ENCODE data around the gene LYZL1.
"Not testable (repeated sequence)": the region's sequence is repeated elsewhere in the genome, so short reads cannot be mapped to it uniquely, and the experiment has no call there.

DNA sequence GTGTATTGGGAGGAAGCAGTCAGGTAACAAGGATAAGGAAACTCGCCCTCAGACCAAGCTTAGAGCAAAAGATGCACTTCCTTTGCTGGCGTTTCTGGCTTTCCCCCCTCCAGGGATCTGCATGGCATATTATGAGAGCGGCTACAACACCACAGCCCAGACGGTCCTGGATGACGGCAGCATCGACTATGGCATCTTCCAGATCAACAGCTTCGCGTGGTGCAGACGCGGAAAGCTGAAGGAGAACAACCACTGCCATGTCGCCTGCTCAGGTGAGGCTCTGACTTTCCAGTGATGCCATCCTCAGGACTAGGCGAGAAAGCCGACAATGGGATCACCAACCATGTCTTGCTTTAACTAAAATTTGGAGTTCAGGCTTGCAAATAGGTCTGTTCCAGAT, 3.5 kb downstream of the LYZL1 start:
- not testable (repeated sequence) for TF ChIP-seq RXRA (IDR thresholded peaks at IDR 0.05; ENCODE audit: borderline replicate concordance, low read depth); POLR2AphosphoS5 (IDR thresholded peaks at IDR 0.05; ENCODE audit: low read depth, low read length); NFIC (IDR thresholded peaks at IDR 0.05; ENCODE audit: borderline replicate concordance); RAD21 (IDR thresholded peaks at IDR 0.05; ENCODE audit: low read length)
- TF ChIP-seq, protein P1, sequence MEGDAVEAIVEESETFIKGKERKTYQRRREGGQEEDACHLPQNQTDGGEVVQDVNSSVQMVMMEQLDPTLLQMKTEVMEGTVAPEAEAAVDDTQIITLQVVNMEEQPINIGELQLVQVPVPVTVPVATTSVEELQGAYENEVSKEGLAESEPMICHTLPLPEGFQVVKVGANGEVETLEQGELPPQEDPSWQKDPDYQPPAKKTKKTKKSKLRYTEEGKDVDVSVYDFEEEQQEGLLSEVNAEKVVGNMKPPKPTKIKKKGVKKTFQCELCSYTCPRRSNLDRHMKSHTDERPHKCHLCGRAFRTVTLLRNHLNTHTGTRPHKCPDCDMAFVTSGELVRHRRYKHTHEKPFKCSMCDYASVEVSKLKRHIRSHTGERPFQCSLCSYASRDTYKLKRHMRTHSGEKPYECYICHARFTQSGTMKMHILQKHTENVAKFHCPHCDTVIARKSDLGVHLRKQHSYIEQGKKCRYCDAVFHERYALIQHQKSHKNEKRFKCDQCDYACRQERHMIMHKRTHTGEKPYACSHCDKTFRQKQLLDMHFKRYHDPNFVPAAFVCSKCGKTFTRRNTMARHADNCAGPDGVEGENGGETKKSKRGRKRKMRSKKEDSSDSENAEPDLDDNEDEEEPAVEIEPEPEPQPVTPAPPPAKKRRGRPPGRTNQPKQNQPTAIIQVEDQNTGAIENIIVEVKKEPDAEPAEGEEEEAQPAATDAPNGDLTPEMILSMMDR (IDR thresholded peaks at IDR 0.05), result not testable (repeated sequence)

All from SK-N-SH (cell line).